OCI-LY1 (cell line): ENCODE results near the gene MIAT.

ENCODE experiments used
- H2AFZ ChIP-seq: fragments of 200-600 bp; sonication (generic), shearing (Covaris generic); 2 replicates; pipeline ENCODE4 v1.6.0; 2014; ENCODE audit warnings: antibody characterized with exemption, mild to moderate bottlenecking, low read length
- H3F3A ChIP-seq: fragments of 200-600 bp; sonication (generic), shearing (Covaris generic); 2 replicates; pipeline ENCODE4 v1.6.0; 2014; ENCODE audit warnings: mild to moderate bottlenecking, antibody characterized with exemption, low read length, moderate library complexity; ENCODE audit not compliant: insufficient read depth
- H3K27ac ChIP-seq: fragments of 200-600 bp; sonication (generic); 2 replicates; pipeline ENCODE4 v1.5.1; 2014; ENCODE audit warnings: low read length, mixed run types, mild to moderate bottlenecking, low read depth; ENCODE audit not compliant: poor library complexity, severe bottlenecking
- H3K27me3 ChIP-seq: fragments of 200-600 bp; sonication (generic); 2 replicates; pipeline ENCODE4 v1.6.0; 2014; ENCODE audit warnings: antibody characterized with exemption, mild to moderate bottlenecking, low read length, moderate library complexity; ENCODE audit not compliant: insufficient read depth
- H3K36me3 ChIP-seq: fragments of 200-600 bp; sonication (generic); 2 replicates; pipeline ENCODE4 v1.6.1; 2014; ENCODE audit warnings: mild to moderate bottlenecking, antibody characterized with exemption, low read length, moderate library complexity, mixed read lengths; ENCODE audit not compliant: insufficient read depth
- H3K4me1 ChIP-seq: fragments of 200-600 bp; sonication (generic); 2 replicates; pipeline ENCODE4 v1.5.1; 2014; ENCODE audit warnings: mild to moderate bottlenecking, low read length, moderate library complexity; ENCODE audit not compliant: insufficient read depth, severe bottlenecking
- H3K4me2 ChIP-seq: fragments of 200-600 bp; sonication (generic), shearing (Covaris generic); 2 replicates; pipeline ENCODE4 v1.6.1; 2014; ENCODE audit warnings: low read length
- H3K4me3 ChIP-seq: fragments of 200-600 bp; sonication (generic); 2 replicates; pipeline ENCODE4 v1.5.1; 2014; ENCODE audit warnings: low read length, low read depth, mild to moderate bottlenecking, mixed read lengths; ENCODE audit not compliant: poor library complexity, severe bottlenecking
- H3K79me2 ChIP-seq: fragments of 200-600 bp; shearing (Covaris generic); 2 replicates; pipeline ENCODE4 v1.6.1; 2016; ENCODE audit warnings: mixed run types, low read length, mixed read lengths; ENCODE audit not compliant: insufficient read depth
- H3K9ac ChIP-seq: fragments of 200-600 bp; sonication (generic), shearing (Covaris generic); 2 replicates; pipeline ENCODE4 v1.6.1; 2014; ENCODE audit warnings: mild to moderate bottlenecking, low read length, mixed read lengths
- H3K9me2 ChIP-seq: fragments of 200-600 bp; sonication (generic), shearing (Covaris generic); 2 replicates; pipeline ENCODE4 v1.6.1; 2014; ENCODE audit warnings: low read depth, mild to moderate bottlenecking, low read length, mixed read lengths
- H3K9me3 ChIP-seq: fragments of 200-600 bp; shearing (Covaris generic); 2 replicates; pipeline ENCODE4 v1.6.1; 2014; ENCODE audit warnings: low read length, mixed read lengths
- H4K20me1 ChIP-seq: fragments of 200-600 bp; sonication (generic), shearing (Covaris generic); 2 replicates; pipeline ENCODE4 v1.6.0; 2016; ENCODE audit warnings: mild to moderate bottlenecking, low read length; ENCODE audit not compliant: insufficient read depth
- CTCF ChIP-seq: fragments of 200-600 bp; sonication (generic), shearing (Covaris generic); IDR thresholded peaks from 2 replicates; pipeline ENCODE4 v1.5.1; 2017; ENCODE audit warnings: mild to moderate bottlenecking, antibody characterized with exemption, low read length, moderate library complexity, mixed read lengths
- EZH2 ChIP-seq: fragments of 200-600 bp; sonication (generic), shearing (Covaris generic); IDR thresholded peaks from 2 replicates; pipeline ENCODE4 v1.8.0; 2017; ENCODE audit warnings: borderline replicate concordance, mixed run types, mild to moderate bottlenecking, antibody characterized with exemption, low read length, moderate library complexity, mixed read lengths

Gene MIAT

GRCh38 chr22:26715392-26715936 lies 58.1 kb downstream of the MIAT start:
- Histone ChIP-seq H3F3A (no peaks in the 10 kb centered on the region), H3K27ac (no peak overlapping the region), H3K4me3 (no peak overlapping the region), H3K9me2 (no peaks in the 10 kb centered on the region), H2AFZ (no peak overlapping the region), H3K27me3 (no peaks in the 10 kb centered on the region), H3K4me2 (no peak overlapping the region), H4K20me1 (no peaks in the 10 kb centered on the region), H3K79me2 (no peaks in the 10 kb centered on the region), H3K9me3 (no peaks in the 10 kb centered on the region), H3K9ac (no peak overlapping the region), H3K36me3 (peaks cover 12% of the 10 kb centered on the region; the same call in 1 of the 2 replicates), H3K4me1 (no peaks in the 10 kb centered on the region)
- TF ChIP-seq CTCF: no peak
- TF ChIP-seq EZH2: no peak

GRCh38 chr22:26718488-26718887 lies 61.1 kb downstream of the MIAT start:
- no peak for TF ChIP-seq EZH2
- TF ChIP-seq CTCF: no peak
- H3K79me2 ChIP-seq: no peaks in the 10 kb centered on the region
- H3K36me3 ChIP-seq: peaks cover 12% of the 10 kb centered on the region; the same call in 1 of the 2 replicates
- no peaks in the 10 kb centered on the region for H3K27me3 ChIP-seq
- no peaks in the 10 kb centered on the region for H3F3A ChIP-seq
- no peaks in the 10 kb centered on the region for H3K9me3 ChIP-seq
- H3K9me2 ChIP-seq: no peaks in the 10 kb centered on the region
- no peaks in the 10 kb centered on the region for H4K20me1 ChIP-seq
- no peak overlapping the region for H3K4me2 ChIP-seq
- H3K9ac ChIP-seq: no peak overlapping the region
- no peaks in the 10 kb centered on the region for H3K4me1 ChIP-seq
- no peak overlapping the region for H2AFZ ChIP-seq
- H3K27ac ChIP-seq: no peak overlapping the region
- no peak overlapping the region for H3K4me3 ChIP-seq

- Histone ChIP-seq H3F3A (no peaks in the 10 kb centered on the region), H3K79me2 (no peaks in the 10 kb centered on the region), H3K36me3 (peaks cover 12% of the 10 kb centered on the region; the same call in 1 of the 2 replicates), H3K9me3 (no peaks in the 10 kb centered on the region), H4K20me1 (no peaks in the 10 kb centered on the region), H3K27ac (no peak overlapping the region), H3K4me2 (no peak overlapping the region), H3K4me1 (no peaks in the 10 kb centered on the region), H3K9me2 (no peaks in the 10 kb centered on the region), H2AFZ (no peak overlapping the region), H3K9ac (no peak overlapping the region), H3K4me3 (no peak overlapping the region), H3K27me3 (no peaks in the 10 kb centered on the region)
- TF ChIP-seq CTCF (no peak), EZH2 (no peak)
These were observed 61.5 kb downstream of the MIAT start for GRCh38 chr22:26718905-26719304.
